Kidney glomerular epithelial cell (primary cell): Measurements from ENCODE around the gene KIF25.
"Not testable (repeated sequence)": the region's sequence is repeated elsewhere in the genome, so short reads cannot be mapped to it uniquely, and the experiment has no call there.

Experiments used
- DNase-seq: peaks from one replicate; lab custom pipeline; 2025; lab: John Stamatoyannopoulos, UW

Gene KIF25

DNA sequence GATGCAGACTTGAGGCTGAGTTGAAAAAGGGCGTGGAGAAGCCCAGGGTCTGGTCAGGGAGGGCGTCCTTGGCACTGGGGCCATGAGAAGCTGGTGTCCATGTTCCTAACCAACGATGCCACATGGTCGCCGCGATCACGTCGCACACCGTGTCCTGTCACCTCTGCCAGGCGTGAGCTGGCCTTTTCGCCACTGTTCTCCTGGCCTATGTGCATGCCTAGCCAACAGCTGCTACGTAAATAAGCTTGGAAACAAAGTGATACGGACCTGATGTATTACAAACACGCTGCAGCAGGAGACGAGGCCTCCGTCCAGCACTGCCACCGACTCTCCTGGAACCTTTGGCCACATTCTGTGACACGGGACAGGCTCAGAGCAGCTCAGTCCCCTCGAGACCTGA lies 22.0 kb upstream of the KIF25 start:
- no peak for DNase-seq

DNA sequence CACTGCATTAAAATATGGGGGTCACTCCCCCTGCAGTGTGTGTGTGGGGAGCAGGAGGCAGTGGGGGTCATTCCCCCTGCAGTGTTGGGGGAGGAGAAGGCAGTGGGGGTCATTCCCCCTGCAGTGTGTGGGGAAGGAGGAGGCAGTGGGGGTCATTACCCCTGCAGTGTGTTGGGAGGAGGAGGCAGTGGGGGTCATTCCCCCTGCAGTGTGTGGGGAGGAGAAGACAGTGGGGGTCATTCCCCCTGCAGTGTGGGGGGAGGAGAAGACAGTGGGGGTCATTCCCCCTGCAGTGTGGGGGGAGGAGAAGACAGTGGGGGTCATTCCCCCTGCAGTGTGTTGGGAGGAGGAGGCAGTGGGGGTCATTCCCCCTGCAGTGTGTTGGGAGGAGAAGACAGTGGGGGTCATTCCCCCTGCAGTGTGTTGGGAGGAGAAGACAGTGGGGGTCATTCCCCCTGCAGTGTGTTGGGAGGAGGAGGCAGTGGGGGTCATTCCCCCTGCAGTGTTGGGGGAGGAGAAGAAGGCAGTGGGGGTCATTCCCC lies 21.3 kb upstream of the KIF25 start:
- DNase-seq = not testable (repeated sequence)

DNA sequence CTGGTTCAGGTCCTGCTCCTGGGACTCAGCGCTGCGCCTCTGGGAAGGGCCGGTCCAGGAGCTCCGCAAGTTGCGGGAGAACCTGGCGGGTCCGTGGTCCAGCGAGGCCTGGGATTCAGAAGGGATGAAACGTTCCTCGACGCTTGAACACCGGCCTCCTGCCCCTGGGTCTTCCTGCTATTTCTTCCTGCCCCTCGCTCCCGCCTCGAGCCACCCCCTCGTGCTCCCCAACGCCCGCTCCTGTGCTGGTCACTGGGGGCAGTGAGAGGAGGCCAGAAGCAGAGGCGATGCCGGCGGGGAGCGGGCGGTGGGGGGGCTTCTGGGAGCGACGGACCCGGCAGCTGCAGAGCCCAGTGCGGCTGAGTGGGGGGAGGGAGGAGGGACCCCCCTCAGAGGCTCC lies 20.8 kb upstream of the KIF25 start:
- no peak for DNase-seq

DNA sequence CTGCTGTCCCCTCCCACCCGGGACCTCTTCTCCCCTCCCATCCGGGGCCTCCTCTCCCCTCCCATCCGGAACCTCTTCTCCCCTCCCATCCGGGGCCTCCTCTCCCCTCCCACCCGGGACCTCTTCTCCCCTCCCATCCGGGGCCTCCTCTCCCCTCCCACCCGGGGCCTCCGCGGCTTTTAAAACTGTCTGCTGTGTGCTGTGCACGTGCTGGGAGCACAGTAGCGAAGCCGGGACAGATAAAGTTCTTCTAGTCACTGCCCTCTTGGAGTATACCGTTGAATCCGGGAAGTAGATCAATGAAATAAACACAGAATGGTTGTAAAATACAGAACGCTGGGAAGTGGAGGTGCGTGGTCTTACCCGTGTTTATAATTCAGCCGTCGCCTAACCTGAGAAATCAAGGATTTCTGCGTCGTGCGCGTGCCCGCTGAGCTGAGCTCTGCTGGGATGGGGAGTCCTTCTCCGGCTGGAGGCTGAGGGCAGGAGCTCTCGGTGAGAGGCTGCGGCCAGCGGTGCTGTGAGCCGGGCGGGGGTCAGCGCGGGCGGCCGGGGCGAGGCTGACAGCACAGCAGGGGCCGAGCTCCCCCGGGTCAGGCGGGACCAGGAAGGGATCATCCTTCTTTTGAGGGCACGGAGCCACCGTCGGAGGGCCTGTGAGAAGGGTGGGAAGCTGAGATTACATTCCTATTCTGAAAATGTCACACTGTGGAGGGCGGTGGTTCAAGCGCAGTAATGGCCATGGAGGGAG lies 19.6 kb upstream of the KIF25 start:
- DNase-seq = no peak

- no peak for DNase-seq
Observed at GRCh38 chr6:167978607-167979006, 18.9 kb upstream of the KIF25 start.

DNA sequence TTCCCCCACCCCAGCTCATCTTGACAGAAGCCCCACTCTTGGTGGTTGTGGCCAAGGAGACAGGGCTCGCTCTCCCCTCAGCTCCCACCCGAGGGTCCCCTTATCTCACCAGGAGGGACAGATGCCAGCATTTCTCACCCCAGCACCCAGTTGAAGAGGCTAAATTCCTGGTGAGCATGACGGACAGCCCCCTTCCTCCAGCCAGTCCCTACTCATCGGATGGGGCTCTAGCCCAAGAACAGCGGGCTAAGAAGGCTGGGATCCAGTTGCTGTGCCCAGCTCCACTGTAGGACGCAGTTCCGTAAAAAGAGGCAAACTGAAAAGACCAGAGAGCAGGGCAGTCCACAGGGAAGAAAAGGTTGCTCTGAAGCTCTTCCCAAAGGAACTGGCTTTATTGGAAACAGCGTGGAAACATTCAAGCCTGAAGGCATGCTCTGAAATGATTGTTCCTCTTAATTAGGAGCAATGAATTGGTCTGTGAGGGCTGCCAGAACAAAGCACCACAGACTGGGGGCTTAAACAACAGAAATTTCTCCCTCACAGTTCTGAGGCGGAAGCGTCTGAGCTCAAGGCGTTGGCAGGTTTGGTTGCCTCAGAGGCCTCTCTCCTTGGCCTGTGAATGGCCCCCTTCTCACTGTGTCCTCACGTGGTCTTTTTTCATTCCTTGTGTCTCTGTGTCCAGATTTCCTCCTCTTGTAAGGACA lies 17.9 kb upstream of the KIF25 start:
- DNase-seq = no peak

DNA sequence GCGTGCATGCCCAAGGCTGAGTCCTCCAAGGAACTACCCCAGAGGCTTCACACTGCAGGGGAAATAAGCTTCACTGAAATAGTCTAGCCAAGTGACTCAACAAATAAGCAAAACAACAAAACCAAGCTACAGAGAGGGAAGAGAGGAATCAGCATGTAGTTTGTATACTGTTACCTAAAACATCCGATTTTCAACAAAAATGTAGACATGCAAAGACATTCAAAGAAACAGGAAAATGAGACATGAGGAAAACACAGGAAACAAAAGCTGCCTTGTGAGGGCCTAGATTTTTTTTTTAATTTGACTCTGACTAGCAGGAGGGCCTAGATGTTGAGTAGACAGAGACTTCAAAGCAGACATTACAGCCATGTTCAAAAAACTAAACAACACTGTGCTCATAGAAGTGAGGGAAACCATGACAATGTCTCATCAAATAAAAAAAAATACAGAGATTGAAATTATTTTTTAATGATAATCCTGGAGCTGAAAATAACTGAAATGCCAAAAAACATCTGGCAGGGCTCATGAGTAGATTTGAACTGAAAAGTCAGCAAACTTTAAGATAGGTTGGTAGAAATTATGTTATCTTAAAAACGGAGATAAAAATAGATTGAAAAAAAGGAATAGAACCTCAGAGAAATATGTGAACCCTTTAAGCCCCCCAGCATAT lies 16.4 kb upstream of the KIF25 start:
- no peak for DNase-seq

DNA sequence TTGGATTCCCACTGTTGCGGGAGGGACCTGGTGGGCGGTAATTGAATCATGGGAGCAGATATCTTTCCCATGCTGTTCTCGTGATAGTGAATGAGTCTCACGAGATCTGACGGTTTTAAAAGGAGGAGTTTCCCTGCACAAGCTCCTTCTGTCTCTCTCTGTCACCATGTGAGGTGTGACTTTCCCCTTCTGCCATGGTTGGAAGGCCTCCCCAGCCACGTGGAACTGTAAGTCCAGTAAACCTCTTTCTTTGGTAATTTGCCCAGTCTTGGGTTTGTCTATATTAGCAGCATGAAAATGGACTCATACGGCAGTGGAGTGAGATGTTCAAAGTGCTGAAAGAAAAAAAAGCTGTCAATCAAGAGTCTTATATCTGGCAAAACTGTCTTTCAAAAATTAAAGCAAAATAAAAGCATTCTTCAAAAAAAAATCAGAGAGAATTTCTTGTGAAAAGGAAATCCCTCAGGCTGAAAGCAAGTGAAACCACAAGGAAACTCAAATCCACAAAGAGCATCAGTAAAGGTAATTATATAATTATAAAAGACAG lies 15.5 kb upstream of the KIF25 start:
- DNase-seq = no peak

DNA sequence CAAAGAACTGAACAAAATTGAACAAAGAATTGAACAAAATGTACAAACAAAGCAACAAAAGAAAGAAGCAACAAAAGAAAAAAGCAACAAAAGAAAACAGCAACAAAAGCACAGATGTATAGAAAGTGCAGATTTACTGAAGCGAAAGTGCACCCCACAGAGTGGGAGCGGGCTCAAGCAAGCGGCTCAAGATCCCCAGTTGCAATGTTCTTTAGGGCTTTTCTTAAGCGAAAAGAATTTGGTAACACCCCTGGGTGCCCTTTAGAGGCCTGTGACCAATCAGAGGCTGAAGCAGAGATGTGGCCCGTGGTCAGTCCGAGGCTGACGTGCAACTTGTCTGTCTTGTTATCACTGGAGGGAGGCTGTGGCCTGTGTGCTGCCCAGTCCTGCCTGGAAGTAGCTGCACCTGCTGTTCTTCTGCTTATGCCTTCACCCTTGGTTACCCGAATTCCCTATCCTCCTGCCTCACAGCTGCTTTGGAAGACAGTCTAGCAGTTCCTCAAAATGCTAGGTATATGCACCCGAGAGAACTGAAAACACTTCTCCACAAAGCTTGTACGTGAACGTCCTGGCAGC lies 13.2 kb upstream of the KIF25 start:
- no peak for DNase-seq

DNA sequence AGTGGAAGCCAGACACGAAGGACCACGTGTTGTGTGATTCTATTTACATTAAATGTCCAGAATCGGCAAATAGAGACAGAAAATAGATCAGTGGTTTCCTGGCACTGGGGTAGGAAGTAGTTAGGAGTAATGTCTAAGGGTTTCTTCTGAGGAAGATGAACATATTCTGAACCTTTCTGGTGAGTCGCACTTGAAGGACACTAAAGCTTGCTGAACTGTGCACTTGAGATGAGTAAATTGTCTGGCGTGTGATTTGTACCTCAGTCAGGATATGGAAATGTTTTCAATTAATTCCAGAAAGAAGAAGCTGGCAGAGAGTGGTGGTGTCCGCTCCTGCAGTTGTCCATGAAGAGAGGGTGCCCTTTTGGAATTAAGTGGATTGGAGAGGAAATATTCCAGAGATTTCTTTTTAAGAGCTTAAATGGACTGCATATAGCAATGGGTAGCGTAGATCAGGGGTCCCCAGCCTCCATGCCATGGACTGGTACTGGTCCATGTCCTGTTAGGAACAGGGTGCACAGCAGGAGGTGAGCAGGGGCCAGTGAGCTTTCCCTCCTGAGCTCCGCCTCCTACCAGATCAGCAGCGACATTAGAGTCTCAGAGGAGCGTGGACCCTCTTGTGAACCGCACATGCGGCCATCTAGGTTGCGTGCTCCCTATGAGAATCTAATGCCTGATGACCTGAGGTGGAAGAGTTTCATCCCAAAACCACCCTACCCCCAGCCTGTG lies 12.4 kb upstream of the KIF25 start:
- DNase-seq = peak; percentile 12

DNA sequence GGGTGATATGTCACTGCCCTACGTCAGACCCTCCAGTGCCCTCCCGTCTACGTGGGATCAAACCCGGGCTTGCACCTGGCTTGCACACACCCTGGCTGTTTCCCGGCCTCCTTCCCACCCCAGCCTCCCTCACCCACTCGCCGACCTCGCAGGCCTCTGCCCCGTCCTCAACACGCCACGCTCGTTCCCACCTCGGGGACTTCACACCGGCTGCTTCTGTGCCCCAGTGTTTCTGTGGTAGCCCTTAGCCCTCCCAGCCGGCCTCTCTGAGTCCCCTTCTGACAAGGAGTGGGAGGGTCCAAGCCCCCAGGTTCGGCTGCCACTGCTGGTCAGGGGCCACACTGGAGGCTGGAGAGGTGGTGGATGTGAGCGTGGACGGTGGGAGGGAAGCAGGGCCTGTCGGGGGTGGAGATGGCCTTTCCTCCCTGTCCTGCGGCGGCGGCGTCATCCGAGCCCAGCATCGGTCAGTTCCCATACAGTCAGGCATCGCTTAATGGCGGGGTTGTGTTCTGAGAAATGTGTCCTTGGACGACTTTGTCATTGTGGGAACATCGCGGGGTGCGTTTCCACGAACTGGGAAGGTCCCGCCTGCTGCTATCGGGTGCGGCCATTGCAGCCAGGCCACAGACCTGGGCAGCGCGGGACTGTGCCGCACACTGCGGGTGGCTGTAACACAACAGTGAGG lies 11.4 kb upstream of the KIF25 start:
- no peak for DNase-seq

GRCh38 chr6:167987396-167988153 lies 9.9 kb upstream of the KIF25 start:
- no peak for DNase-seq

GRCh38 chr6:167988154-167988495 lies 9.3 kb upstream of the KIF25 start:
- no peak for DNase-seq

DNA sequence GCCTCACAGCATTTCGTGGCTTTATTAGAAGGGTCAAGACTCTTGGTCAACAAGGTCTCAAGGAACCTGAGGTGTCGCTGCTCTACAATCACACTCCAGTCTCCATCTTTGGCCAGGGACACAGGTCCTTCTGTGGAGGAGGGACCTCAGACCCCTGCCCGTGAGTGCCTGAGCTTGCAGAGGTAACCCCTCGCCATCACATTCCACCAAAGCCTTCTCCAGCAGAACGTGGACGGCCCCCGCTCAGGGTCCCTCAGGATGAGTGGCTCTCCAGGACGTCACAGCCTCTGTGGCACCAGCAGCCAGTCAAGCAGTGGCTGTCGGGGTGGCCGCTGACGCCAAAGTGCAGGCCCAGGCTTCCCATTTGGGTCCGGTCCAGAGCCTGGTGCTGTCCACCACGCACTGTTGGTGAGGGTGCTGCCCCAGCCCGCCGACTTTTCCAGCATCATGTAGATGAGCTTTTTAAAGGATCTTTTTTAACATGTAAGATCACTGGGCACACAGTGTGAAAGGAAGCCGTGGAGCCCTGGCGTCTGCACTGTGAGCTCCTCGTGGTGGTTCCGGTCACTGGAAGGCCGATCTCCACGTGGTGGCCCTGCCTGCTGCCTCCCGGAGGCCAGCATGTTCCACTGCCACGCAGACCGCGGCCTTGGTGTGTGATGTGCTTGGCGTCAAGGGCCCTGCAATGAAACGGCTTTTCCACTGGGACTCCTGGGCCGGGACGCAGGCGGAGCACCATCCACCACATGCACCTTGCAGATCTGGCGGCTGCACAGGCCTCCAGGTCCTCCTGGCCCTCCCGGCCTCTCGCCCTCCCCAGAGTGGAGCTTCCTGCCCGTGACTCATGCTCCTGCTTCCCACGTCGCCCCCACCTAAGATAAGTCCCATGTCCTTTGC lies 8.3 kb upstream of the KIF25 start:
- DNase-seq = no peak

DNA sequence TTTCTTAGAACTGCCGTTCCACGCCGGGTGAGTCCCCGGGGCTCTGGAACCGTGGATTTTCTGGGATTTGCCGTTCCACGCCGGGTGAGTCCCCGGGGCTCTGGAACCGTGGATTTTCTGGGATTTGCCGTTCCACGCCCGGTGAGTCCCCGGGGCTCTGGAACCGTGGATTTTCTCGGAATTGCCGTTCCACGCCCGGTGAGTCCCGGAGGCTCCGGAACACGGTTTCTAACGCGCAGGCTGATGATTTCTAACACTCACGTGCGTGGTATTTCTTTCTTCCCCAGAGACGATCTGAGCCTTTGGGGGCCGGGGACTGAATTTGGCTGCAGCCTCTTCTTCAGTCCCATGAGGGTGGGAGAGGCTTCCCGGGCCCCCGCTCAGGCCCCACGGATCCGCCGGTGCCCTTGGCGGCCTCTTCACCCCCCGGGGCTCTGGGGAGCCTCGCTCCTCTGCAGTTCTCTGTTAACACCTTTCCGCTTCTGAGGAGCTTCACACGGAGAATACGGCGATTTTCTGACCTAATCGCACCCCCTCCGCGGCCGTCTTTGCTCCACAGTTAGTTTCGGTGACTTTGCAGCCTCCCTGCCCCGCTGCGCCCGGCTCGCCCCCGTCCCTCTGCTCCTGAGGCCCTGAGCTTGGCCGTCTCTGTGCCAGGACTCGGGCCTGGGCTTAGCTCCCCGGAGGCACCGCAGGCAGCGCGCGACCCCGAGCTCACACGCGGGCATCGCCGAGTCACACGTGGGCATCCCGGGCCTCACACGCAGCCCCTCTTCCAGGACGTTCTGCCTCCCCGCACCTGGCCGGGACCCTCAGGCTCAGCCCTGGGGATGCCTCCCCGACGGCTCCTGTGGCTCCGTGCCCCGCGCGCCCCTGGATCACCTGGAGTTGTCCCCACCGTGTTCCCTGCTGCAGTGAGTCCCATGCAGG lies 7.2 kb upstream of the KIF25 start:
- DNase-seq = no peak

DNA sequence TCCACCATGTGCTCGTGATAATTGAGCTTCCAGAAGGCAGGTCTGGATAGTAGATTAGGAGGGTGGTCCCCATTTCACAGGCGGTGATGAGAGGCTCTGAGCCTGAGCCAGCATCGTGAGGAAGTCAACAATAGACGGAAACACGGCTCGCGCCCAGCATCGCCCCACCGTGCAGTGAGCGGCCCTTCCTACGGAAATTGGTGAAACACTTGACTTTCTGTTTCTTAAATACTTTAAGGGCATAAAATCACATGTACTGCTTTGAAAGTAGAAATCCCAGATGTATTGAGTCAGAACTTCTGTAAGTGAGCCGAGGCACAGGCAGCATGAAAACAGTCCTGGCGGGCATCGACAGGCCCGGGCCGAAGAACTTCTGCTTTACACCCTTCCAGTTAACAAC lies 4.3 kb upstream of the KIF25 start:
- DNase-seq = no peak

GRCh38 chr6:167993831-167994230 lies 3.6 kb upstream of the KIF25 start:
- no peak for DNase-seq

- DNase-seq = no peak
Observed at GRCh38 chr6:167995302-167995701, 2.2 kb upstream of the KIF25 start.
